ENCODE results near the gene BLM.

Gene BLM

GRCh38 chr15:90799639-90800170 lies 82.6 kb downstream of the BLM start:
- no peak for DNase-seq

GRCh38 chr15:90801803-90802202 lies 84.7 kb downstream of the BLM start:
- DNase-seq: no peak

GRCh38 chr15:90807074-90807785 lies 90.1 kb downstream of the BLM start:
- no peak for DNase-seq

GRCh38 chr15:90807786-90808086 lies 90.6 kb downstream of the BLM start:
- no peak for DNase-seq

GRCh38 chr15:90808517-90809235 lies 91.5 kb downstream of the BLM start:
- no peak for DNase-seq

GRCh38 chr15:90809536-90809935 lies 92.4 kb downstream of the BLM start:
- DNase-seq: no peak

- no peak for DNase-seq
Measured at GRCh38 chr15:90810354-90810753, 93.2 kb downstream of the BLM start.

- no peak for DNase-seq
Measured at GRCh38 chr15:90812171-90812957, 95.2 kb downstream of the BLM start.

GRCh38 chr15:90812958-90813265 lies 95.8 kb downstream of the BLM start:
- DNase-seq: no peak

GRCh38 chr15:90813796-90814190 lies 96.6 kb downstream of the BLM start:
- no peak for DNase-seq

- no peak for DNase-seq
Measured at GRCh38 chr15:90814191-90814821, 97.2 kb downstream of the BLM start.

GRCh38 chr15:90816401-90817116 lies 99.4 kb downstream of the BLM start:
- no peak for DNase-seq

GRCh38 chr15:90817117-90818057 lies 100.2 kb downstream of the BLM start:
- no peak for DNase-seq

GRCh38 chr15:90818251-90819210 lies 101.4 kb downstream of the BLM start:
- DNase-seq: no peak

- DNase-seq: no peak
Measured at GRCh38 chr15:90819390-90819789, 102.2 kb downstream of the BLM start.

GRCh38 chr15:90819850-90820249 lies 102.7 kb downstream of the BLM start:
- DNase-seq: no peak

- DNase-seq: no peak
Measured at GRCh38 chr15:90820481-90820880, 103.3 kb downstream of the BLM start.

GRCh38 chr15:90822204-90822955 lies 105.2 kb downstream of the BLM start:
- no peak for DNase-seq

- DNase-seq: no peak
Measured at GRCh38 chr15:90823455-90823974, 106.4 kb downstream of the BLM start.
